ENCODE data around the gene DLGAP1. TPM values are rescaled to one million over a fixed set of nuclear protein-coding genes. Genes with fewer than 3 reads are reported as not detected.

Gene DLGAP1
- total and polyA plus RNA-seq, 10 of the 15 experiments (the other 5 are each of a cell fraction or from before 2014, with no cell fraction given): 0.23 to 27.6 (median 1.9) TPM

- Histone ChIP-seq H3K36me3 (ENCODE audit: control insufficient read depth in 2 of 2, insufficient read depth in 2 of 2, low read length in 1 of 2) (no peaks in the 10 kb centered on the region), H3K79me2 (ENCODE audit: control insufficient read depth, insufficient read depth, low read length) (no peaks in the 10 kb centered on the region), H3K27me3 (replicated peaks in 1 of 2; ENCODE audit: control insufficient read depth in 2 of 2, insufficient read depth in 2 of 2, low read length in 1 of 2) (no peaks in the 10 kb centered on the region), H3K9ac (ENCODE audit: control insufficient read depth, insufficient read depth, low read length) (no peak overlapping the region), H3K4me1 (ENCODE audit: control insufficient read depth, insufficient read depth, low read length) (no peaks in the 10 kb centered on the region), H3K9me3 (replicated peaks; ENCODE audit: control insufficient read depth, insufficient read depth, low read length) (no peaks in the 10 kb centered on the region), H2AFZ (ENCODE audit: control insufficient read depth, low read depth, low read length) (no peak overlapping the region), H3K4me3 (no peak overlapping the region), H4K20me1 (ENCODE audit: control insufficient read depth, insufficient read depth) (no peaks in the 10 kb centered on the region), H3K27ac (ENCODE audit: control insufficient read depth, insufficient read depth) (no peak overlapping the region), H3K4me2 (ENCODE audit: control insufficient read depth, insufficient read depth) (no peak overlapping the region)
- DNase-seq (ENCODE audit: low read depth, low spot score) (no peak), FAIRE-seq (no peak), ATAC-seq (no peak)
- ChIA-PET POLR2A (interaction anchor here (1.0 kb wide), 1 partner anchor 15 kb away, joined by 3 read pairs; no protein-coding TSS in a partner anchor), RAD21 (ENCODE audit: unreplicated experiment) (no interaction called here), SMC1A (ENCODE audit: uncharacterized antibody, unreplicated experiment) (interaction anchor here (0.6 to 1.2 kb wide), 2 partner anchors 9 to 73 kb away, joined by 3 read pairs; no protein-coding TSS in a partner anchor), CTCF (interaction anchor here (0.6 to 1.6 kb wide), 2 partner anchors 34 to 263 kb away, joined by 3 read pairs; no protein-coding TSS in a partner anchor)
- 0% methylated on average over 3 of the region's 3 CpGs for WGBS (ENCODE audit: insufficient coverage, insufficient replicate concordance, low lambda C conversion rate, missing lambda C conversion rate)
- TF ChIP-seq BCL3 (IDR thresholded peaks at IDR 0.05; ENCODE audit: borderline replicate concordance, insufficient read depth, low read depth, low read length, poor library complexity, severe bottlenecking) (no peak), SRF (IDR thresholded peaks at IDR 0.05; ENCODE audit: low read depth in 2 of 2, low read length in 2 of 2) (no peak), TCF3 (IDR thresholded peaks at IDR 0.05; ENCODE audit: borderline replicate concordance, insufficient read depth, low read depth, low read length) (no peak), HSF1 (IDR thresholded peaks at IDR 0.05; ENCODE audit: low read depth, low read length) (no peak), RB1 (IDR thresholded peaks at IDR 0.05; ENCODE audit: borderline replicate concordance) (no peak), MXI1 (IDR thresholded peaks at IDR 0.05; ENCODE audit: low read depth, low read length) (no peak), DPF2 (IDR thresholded peaks at IDR 0.05) (no peak), ASH2L (IDR thresholded peaks at IDR 0.05; ENCODE audit: borderline replicate concordance, low read depth) (no peak), ATF3 (IDR thresholded peaks at IDR 0.05; ENCODE audit: borderline replicate concordance, extremely low read depth, low read depth, low read length) (no peak), FOXM1 (IDR thresholded peaks at IDR 0.05; ENCODE audit: low read depth, low read length) (no peak), USF2 (IDR thresholded peaks at IDR 0.05; ENCODE audit: borderline replicate concordance, low read depth, low read length) (no peak), YBX1 (IDR thresholded peaks at IDR 0.05) (no peak), CBX3 (IDR thresholded peaks at IDR 0.05; ENCODE audit: borderline replicate concordance, low read depth) (no peak), BACH1 (IDR thresholded peaks at IDR 0.05; ENCODE audit: borderline replicate concordance) (no peak), NKRF (conservative IDR thresholded peaks at IDR 0.05) (no peak), HCFC1 (IDR thresholded peaks at IDR 0.05; ENCODE audit: low read length) (no peak), CHD4 (IDR thresholded peaks at IDR 0.05) (no peak), IKZF2 (IDR thresholded peaks at IDR 0.05) (no peak), GABPA (IDR thresholded peaks at IDR 0.05; ENCODE audit: low read depth) (no peak)
- no TSS peak for BruUV-seq (replicated peaks)
- intact Hi-C loops (cut with micrococcal nuclease; ENCODE audit: unreplicated experiment) (no loop called here), in situ Hi-C loops (cut with MboI) (no loop called here)
Measured at GRCh38 chr18:3552305-3552704, 902.8 kb downstream of the DLGAP1 start.
